SK-N-SH (cell line): ENCODE measurements around the gene CNGA3. TPM values are rescaled to one million over a fixed set of nuclear protein-coding genes. Genes with fewer than 3 reads are reported as not detected.

Experiments
- CTCF ChIA-PET: fragments of 300-600, 350-600 bp; formaldehyde crosslinking; extraction: SDS; loops from one replicate; lab custom pipeline; 2021; lab: Yijun Ruan, JAX
- POLR2A ChIA-PET: fragments of 350-600 bp; sonication (Branson Sonifier 250); formaldehyde crosslinking; extraction: SDS; loops from one replicate; lab custom pipeline; 2020; ENCODE audit warnings: antibody characterized with exemption, inconsistent platforms; lab: Yijun Ruan, JAX
- DNase-seq: peaks from one replicate; pipeline ENCODE4 v3.0.0; 2012
- H2AFZ ChIP-seq: fragments of 200-600 bp; sonication (generic); 2 replicates; pipeline ENCODE4 v1.8.1; 2016; ENCODE audit warnings: antibody characterized with exemption, mild to moderate bottlenecking, low read depth
- H3F3A ChIP-seq: fragments of 200-600 bp; sonication (generic); replicated peaks from 2 replicates; pipeline ENCODE3; 2016; ENCODE audit warnings: antibody characterized with exemption, mild to moderate bottlenecking; ENCODE audit not compliant: insufficient read depth
- H3K27ac ChIP-seq, 2 experiments: fragments of 200-500 bp in 1 of 2; fragments of 200-600 bp in 1 of 2; sonication (Bioruptor generic) in 1 of 2; sonication (generic), shearing (Covaris generic) in 1 of 2; 2 replicates each; pipeline versions ENCODE4 v1.5.1 to v1.6.1; 2014 to 2016; ENCODE audit warnings: low read depth in 2 of 2, inconsistent platforms in 1 of 2, low read length in 1 of 2, mild to moderate bottlenecking in 1 of 2, mixed read lengths in 1 of 2
- H3K27me3 ChIP-seq: fragments of 200-600 bp; sonication (generic), shearing (Covaris generic); 2 replicates; pipeline ENCODE4 v1.6.1; 2016; ENCODE audit warnings: mixed run types; ENCODE audit not compliant: insufficient read depth
- H3K36me3 ChIP-seq, 2 experiments: fragments of 200-500 bp in 1 of 2; fragments of 200-600 bp in 1 of 2; sonication (Bioruptor generic) in 1 of 2; sonication (generic) in 1 of 2; replicated peaks in 1 of 2; 2 replicates each; pipeline versions ENCODE3 to v1.5.1; 2014 to 2016; ENCODE audit warnings: low read length in 1 of 2, mild to moderate bottlenecking in 1 of 2; ENCODE audit not compliant: insufficient read depth in 2 of 2, control insufficient read depth in 1 of 2
- H3K4me1 ChIP-seq, 2 experiments: fragments of 200-500 bp in 1 of 2; fragments of 200-600 bp in 1 of 2; sonication (Bioruptor generic) in 1 of 2; sonication (generic), shearing (Covaris generic) in 1 of 2; 2 replicates each; pipeline versions ENCODE4 v1.5.1 to v1.6.1; 2014 to 2016; ENCODE audit warnings: low read depth in 1 of 2, low read length in 1 of 2, mixed run types in 1 of 2; ENCODE audit not compliant: insufficient read depth in 2 of 2, control insufficient read depth in 1 of 2
- H3K4me2 ChIP-seq: fragments of 200-600 bp; sonication (generic), shearing (Covaris generic); 2 replicates; pipeline ENCODE4 v1.6.1; 2017; ENCODE audit warnings: mixed run types
- H3K4me3 ChIP-seq, 2 experiments: fragments of 200-500 bp in 1 of 2; fragments of 200-600 bp in 1 of 2; sonication (Bioruptor generic) in 1 of 2; sonication (generic), shearing (Covaris generic) in 1 of 2; 2 replicates each; pipeline versions ENCODE4 v1.5.1 to v1.8.1; 2014 to 2016; ENCODE audit warnings: low read depth in 2 of 2, inconsistent platforms in 1 of 2, low read length in 1 of 2, mild to moderate bottlenecking in 1 of 2, mixed read lengths in 1 of 2, moderate library complexity in 1 of 2
- H3K79me2 ChIP-seq: fragments of 200-600 bp; sonication (generic); 2 replicates; pipeline ENCODE4 v1.8.1; 2017; ENCODE audit warnings: mild to moderate bottlenecking; ENCODE audit not compliant: insufficient read depth
- H3K9ac ChIP-seq: fragments of 200-600 bp; sonication (generic); 2 replicates; pipeline ENCODE4 v1.6.1; 2017; ENCODE audit warnings: mixed run types
- H3K9me2 ChIP-seq: fragments of 200-600 bp; sonication (generic); 2 replicates; pipeline ENCODE4 v1.6.1; 2017; ENCODE audit warnings: mixed run types
- H3K9me3 ChIP-seq: fragments of 200-600 bp; sonication (generic); 2 replicates; pipeline ENCODE4 v1.6.1; 2017; ENCODE audit warnings: mixed run types, mild to moderate bottlenecking, moderate library complexity
- H4K20me1 ChIP-seq: fragments of 200-600 bp; sonication (generic); 2 replicates; pipeline ENCODE4 v1.6.1; 2017; ENCODE audit warnings: mild to moderate bottlenecking, mixed run types; ENCODE audit not compliant: insufficient read depth
- EP300 ChIP-seq, 2 experiments: IDR thresholded peaks; 2 replicates each; pipeline versions ENCODE4 v1.4.0 to v1.6.1; 2012; ENCODE audit warnings: borderline replicate concordance in 1 of 2, low read depth in 1 of 2, low read length in 1 of 2
- FOSL2 ChIP-seq: IDR thresholded peaks from 2 replicates; pipeline ENCODE4 v1.4.0; 2012; ENCODE audit warnings: low read depth, mild to moderate bottlenecking, moderate library complexity, borderline replicate concordance
- GATA2 ChIP-seq: sonication (generic); formaldehyde crosslinking; IDR thresholded peaks from 2 replicates; pipeline ENCODE4 v1.5.0; 2020; ENCODE audit warnings: mild to moderate bottlenecking, missing genetic modification reagents
- RCOR1 ChIP-seq: fragments of 150-350 bp; IDR thresholded peaks from 2 replicates; pipeline ENCODE4 v1.6.1; 2017; ENCODE audit warnings: antibody characterized with exemption, low read length
- RFX5 ChIP-seq: IDR thresholded peaks from 2 replicates; pipeline ENCODE4 v1.6.1; 2012; ENCODE audit warnings: mild to moderate bottlenecking, improper control_type of control experiment, low read length
- RXRA ChIP-seq: IDR thresholded peaks from 2 replicates; pipeline ENCODE4 v1.4.0; 2012; ENCODE audit warnings: low read depth, mild to moderate bottlenecking, borderline replicate concordance
- TCF12 ChIP-seq: IDR thresholded peaks from 2 replicates; pipeline ENCODE4 v1.4.0; 2012
- YY1 ChIP-seq: IDR thresholded peaks from 2 replicates; pipeline ENCODE4 v1.4.0; 2012; ENCODE audit warnings: low read depth, mild to moderate bottlenecking
- WGBS: methylation state at CpG from one replicate; pipeline ENCODE4 v1.1.6; 2017; ENCODE audit warnings: low lambda C conversion rate; 5-methylcytosine and 5-hydroxymethylcytosine counted together
- polyA plus RNA-seq, 3 experiments: library from polyadenylated mRNA; depleted of rRNA; stranded (reverse); fragments of >200 nt; gene quantifications; 2 replicates each; pipeline ENCODE4 v1.2.3, GENCODE V29; 2012
- TF ChIP-seq, protein P1 (sequence below): IDR thresholded peaks from 2 replicates; pipeline ENCODE4 v1.4.0; 2012; ENCODE audit warnings: low read depth, borderline replicate concordance
- TF ChIP-seq, protein P2 (sequence below): fragments of 200-600 bp; sonication (generic); IDR thresholded peaks from 2 replicates; pipeline ENCODE4 v1.6.1; 2017; ENCODE audit warnings: antibody characterized with exemption, mild to moderate bottlenecking, moderate library complexity
- TF ChIP-seq, protein P3 (sequence below): IDR thresholded peaks from 2 replicates; pipeline ENCODE4 v1.6.1; 2012; ENCODE audit warnings: mild to moderate bottlenecking, low read depth, low read length, moderate library complexity
- TF ChIP-seq, protein P4 (sequence below): IDR thresholded peaks from 2 replicates; pipeline ENCODE4 v1.4.0; 2012; ENCODE audit warnings: low read depth, borderline replicate concordance
- TF ChIP-seq, protein P5 (sequence below): IDR thresholded peaks from 2 replicates; pipeline ENCODE4 v1.4.0; 2012; ENCODE audit warnings: low read depth

The CNGA3 gene
- polyA plus RNA-seq, 1 of the 3 experiments (the other 2 are of a cell fraction): not detected

DNA sequence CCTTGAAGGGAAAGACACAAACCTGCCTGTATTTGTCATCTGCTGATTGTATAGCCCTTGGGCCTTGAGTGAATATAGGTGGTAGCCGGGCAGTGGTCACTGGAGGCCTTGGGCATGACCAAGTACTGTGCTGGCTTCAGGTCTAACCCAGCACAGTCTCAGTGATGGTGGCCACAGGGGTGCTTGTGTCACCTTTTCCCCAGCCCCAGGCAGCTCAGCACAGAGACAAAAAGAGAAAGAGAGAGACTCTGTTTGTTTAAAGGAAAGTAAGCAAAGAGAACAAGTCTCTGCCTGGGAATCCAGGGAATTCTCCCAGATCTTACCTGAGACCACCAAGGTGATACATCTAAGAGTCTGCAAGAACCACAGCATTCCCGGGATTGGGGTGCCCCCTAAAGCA is 59.0 kb downstream of the CNGA3 start:
- H2AFZ ChIP-seq: no peak overlapping the region
- no peak overlapping the region for H3K27ac ChIP-seq
- H3K79me2 ChIP-seq: no peaks in the 10 kb centered on the region
- CTCF ChIA-PET: interaction anchor here (1.6 kb wide), 1 partner anchor 15 kb away, joined by 4 read pairs; no protein-coding TSS in a partner anchor
- H3F3A ChIP-seq: no peaks in the 10 kb centered on the region
- no peaks in the 10 kb centered on the region for H3K9me3 ChIP-seq
- TF ChIP-seq TCF12 (no peak), RCOR1 (no peak), GATA2 (CRISPR knock-in tag) (no peak), FOSL2 (no peak), RFX5 (no peak), YY1 (no peak), EP300 (IDR thresholded peaks at IDR 0.05; ENCODE audit: borderline replicate concordance in 1 of 2, low read depth in 1 of 2, low read length in 1 of 2) (no peak), RXRA (no peak)
- TF ChIP-seq, protein P1, sequence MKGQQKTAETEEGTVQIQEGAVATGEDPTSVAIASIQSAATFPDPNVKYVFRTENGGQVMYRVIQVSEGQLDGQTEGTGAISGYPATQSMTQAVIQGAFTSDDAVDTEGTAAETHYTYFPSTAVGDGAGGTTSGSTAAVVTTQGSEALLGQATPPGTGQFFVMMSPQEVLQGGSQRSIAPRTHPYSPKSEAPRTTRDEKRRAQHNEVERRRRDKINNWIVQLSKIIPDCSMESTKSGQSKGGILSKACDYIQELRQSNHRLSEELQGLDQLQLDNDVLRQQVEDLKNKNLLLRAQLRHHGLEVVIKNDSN: no peak
- TF ChIP-seq, protein P2, sequence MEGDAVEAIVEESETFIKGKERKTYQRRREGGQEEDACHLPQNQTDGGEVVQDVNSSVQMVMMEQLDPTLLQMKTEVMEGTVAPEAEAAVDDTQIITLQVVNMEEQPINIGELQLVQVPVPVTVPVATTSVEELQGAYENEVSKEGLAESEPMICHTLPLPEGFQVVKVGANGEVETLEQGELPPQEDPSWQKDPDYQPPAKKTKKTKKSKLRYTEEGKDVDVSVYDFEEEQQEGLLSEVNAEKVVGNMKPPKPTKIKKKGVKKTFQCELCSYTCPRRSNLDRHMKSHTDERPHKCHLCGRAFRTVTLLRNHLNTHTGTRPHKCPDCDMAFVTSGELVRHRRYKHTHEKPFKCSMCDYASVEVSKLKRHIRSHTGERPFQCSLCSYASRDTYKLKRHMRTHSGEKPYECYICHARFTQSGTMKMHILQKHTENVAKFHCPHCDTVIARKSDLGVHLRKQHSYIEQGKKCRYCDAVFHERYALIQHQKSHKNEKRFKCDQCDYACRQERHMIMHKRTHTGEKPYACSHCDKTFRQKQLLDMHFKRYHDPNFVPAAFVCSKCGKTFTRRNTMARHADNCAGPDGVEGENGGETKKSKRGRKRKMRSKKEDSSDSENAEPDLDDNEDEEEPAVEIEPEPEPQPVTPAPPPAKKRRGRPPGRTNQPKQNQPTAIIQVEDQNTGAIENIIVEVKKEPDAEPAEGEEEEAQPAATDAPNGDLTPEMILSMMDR: no peak
- TF ChIP-seq, protein P3, sequence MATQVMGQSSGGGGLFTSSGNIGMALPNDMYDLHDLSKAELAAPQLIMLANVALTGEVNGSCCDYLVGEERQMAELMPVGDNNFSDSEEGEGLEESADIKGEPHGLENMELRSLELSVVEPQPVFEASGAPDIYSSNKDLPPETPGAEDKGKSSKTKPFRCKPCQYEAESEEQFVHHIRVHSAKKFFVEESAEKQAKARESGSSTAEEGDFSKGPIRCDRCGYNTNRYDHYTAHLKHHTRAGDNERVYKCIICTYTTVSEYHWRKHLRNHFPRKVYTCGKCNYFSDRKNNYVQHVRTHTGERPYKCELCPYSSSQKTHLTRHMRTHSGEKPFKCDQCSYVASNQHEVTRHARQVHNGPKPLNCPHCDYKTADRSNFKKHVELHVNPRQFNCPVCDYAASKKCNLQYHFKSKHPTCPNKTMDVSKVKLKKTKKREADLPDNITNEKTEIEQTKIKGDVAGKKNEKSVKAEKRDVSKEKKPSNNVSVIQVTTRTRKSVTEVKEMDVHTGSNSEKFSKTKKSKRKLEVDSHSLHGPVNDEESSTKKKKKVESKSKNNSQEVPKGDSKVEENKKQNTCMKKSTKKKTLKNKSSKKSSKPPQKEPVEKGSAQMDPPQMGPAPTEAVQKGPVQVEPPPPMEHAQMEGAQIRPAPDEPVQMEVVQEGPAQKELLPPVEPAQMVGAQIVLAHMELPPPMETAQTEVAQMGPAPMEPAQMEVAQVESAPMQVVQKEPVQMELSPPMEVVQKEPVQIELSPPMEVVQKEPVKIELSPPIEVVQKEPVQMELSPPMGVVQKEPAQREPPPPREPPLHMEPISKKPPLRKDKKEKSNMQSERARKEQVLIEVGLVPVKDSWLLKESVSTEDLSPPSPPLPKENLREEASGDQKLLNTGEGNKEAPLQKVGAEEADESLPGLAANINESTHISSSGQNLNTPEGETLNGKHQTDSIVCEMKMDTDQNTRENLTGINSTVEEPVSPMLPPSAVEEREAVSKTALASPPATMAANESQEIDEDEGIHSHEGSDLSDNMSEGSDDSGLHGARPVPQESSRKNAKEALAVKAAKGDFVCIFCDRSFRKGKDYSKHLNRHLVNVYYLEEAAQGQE: no peak
- TF ChIP-seq, protein P4, sequence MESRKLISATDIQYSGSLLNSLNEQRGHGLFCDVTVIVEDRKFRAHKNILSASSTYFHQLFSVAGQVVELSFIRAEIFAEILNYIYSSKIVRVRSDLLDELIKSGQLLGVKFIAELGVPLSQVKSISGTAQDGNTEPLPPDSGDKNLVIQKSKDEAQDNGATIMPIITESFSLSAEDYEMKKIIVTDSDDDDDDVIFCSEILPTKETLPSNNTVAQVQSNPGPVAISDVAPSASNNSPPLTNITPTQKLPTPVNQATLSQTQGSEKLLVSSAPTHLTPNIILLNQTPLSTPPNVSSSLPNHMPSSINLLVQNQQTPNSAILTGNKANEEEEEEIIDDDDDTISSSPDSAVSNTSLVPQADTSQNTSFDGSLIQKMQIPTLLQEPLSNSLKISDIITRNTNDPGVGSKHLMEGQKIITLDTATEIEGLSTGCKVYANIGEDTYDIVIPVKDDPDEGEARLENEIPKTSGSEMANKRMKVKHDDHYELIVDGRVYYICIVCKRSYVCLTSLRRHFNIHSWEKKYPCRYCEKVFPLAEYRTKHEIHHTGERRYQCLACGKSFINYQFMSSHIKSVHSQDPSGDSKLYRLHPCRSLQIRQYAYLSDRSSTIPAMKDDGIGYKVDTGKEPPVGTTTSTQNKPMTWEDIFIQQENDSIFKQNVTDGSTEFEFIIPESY: no peak
- TF ChIP-seq, protein P5, sequence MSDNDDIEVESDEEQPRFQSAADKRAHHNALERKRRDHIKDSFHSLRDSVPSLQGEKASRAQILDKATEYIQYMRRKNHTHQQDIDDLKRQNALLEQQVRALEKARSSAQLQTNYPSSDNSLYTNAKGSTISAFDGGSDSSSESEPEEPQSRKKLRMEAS: no peak
- no peaks in the 10 kb centered on the region for H3K36me3 ChIP-seq
- H3K4me2 ChIP-seq: no peak overlapping the region
- WGBS: 27% methylated on average over 2 of the region's 2 CpGs
- H3K27me3 ChIP-seq: no peaks in the 10 kb centered on the region
- no peak overlapping the region for H3K9ac ChIP-seq
- no peaks in the 10 kb centered on the region for H3K9me2 ChIP-seq
- H4K20me1 ChIP-seq: no peaks in the 10 kb centered on the region
- H3K4me3 ChIP-seq: no peak overlapping the region
- DNase-seq: no peak
- H3K4me1 ChIP-seq: no peaks in the 10 kb centered on the region
- POLR2A ChIA-PET: no interaction called here
